Gastrocnemius medialis (tissue), 4 donors: ENCODE results near the gene MNDA.

Experiments
- POLR2A ChIP-seq, 2 donors: fragments of 450-650 bp; IDR thresholded peaks; one replicate each; pipeline ENCODE4 v1.6.1; 2017; ENCODE audit warnings: antibody characterized with exemption in 2 of 2, mild to moderate bottlenecking in 2 of 2, moderate library complexity in 2 of 2
- TF ChIP-seq, protein P1 (sequence below), 5 experiments: fragments of 450-650 bp in 3 of 5; fragments of 200-600 bp in 2 of 5; sonication (generic) in 2 of 5; IDR thresholded peaks in 4 of 5; conservative IDR thresholded peaks in 1 of 5; 1 replicate in 4 of 5; 2 replicates in 1 of 5; pipeline ENCODE4 v1.5.1; 2016 to 2019; ENCODE audit warnings: antibody characterized with exemption in 5 of 5, mild to moderate bottlenecking in 3 of 5, moderate library complexity in 3 of 5

GRCh38 chr1:158818560-158818959 lies 12.6 kb upstream of the MNDA start:
- TF ChIP-seq, protein P1, sequence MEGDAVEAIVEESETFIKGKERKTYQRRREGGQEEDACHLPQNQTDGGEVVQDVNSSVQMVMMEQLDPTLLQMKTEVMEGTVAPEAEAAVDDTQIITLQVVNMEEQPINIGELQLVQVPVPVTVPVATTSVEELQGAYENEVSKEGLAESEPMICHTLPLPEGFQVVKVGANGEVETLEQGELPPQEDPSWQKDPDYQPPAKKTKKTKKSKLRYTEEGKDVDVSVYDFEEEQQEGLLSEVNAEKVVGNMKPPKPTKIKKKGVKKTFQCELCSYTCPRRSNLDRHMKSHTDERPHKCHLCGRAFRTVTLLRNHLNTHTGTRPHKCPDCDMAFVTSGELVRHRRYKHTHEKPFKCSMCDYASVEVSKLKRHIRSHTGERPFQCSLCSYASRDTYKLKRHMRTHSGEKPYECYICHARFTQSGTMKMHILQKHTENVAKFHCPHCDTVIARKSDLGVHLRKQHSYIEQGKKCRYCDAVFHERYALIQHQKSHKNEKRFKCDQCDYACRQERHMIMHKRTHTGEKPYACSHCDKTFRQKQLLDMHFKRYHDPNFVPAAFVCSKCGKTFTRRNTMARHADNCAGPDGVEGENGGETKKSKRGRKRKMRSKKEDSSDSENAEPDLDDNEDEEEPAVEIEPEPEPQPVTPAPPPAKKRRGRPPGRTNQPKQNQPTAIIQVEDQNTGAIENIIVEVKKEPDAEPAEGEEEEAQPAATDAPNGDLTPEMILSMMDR (IDR thresholded peaks at IDR 0.05 in 4 of 5, conservative IDR thresholded peaks at IDR 0.05 in 1 of 5) = no peak
- no peak for TF ChIP-seq POLR2A (IDR thresholded peaks at IDR 0.05)
